Activated T-cell treated with anti-CD3 and anti-CD28 coated beads, Interleukin-2, amount 50 U/mL, for 72 hours (primary cell): ENCODE data around the gene TDRD7. TPM values are rescaled to one million over a fixed set of nuclear protein-coding genes. Genes with fewer than 3 reads are reported as not detected.

Experiments
- ATAC-seq, 2 donors: fragments of 150-1000 bp; cut with Tn5 transposase; replicated peaks in 1 of 2; 2 replicates each; pipeline ENCODE4 v1.10.0; 2021; ENCODE audit warnings: moderate library complexity in 2 of 2, mild to moderate bottlenecking in 1 of 2
- DNase-seq, 2 donors: peaks; one replicate each; pipeline ENCODE4 v3.0.0; 2021 to 2022; ENCODE audit warnings: mixed read lengths in 1 of 2
- H3K27ac Mint-ChIP-seq: one replicate; pipeline ENCODE4 v1.8.0; 2022; ENCODE audit warnings: mild to moderate bottlenecking, moderate library complexity, mixed read lengths
- H3K27me3 Mint-ChIP-seq: one replicate; pipeline ENCODE4 v1.8.0; 2022; ENCODE audit warnings: low read depth, mixed read lengths
- H3K36me3 Mint-ChIP-seq, 2 donors: one replicate each; pipeline ENCODE4 v1.8.0; 2022; ENCODE audit warnings: mixed read lengths in 2 of 2, mild to moderate bottlenecking in 1 of 2; ENCODE audit not compliant: insufficient read depth in 2 of 2
- H3K4me1 Mint-ChIP-seq: one replicate; pipeline ENCODE4 v1.8.0; 2022; ENCODE audit warnings: low read depth, mixed read lengths
- H3K4me3 Mint-ChIP-seq, 2 donors: one replicate each; pipeline ENCODE4 v1.8.0; 2022; ENCODE audit warnings: mild to moderate bottlenecking in 2 of 2, mixed read lengths in 2 of 2, moderate library complexity in 2 of 2
- H3K9me3 Mint-ChIP-seq, 2 donors: one replicate each; pipeline ENCODE4 v1.8.0; 2022; ENCODE audit warnings: mixed read lengths in 2 of 2
- total RNA-seq, 2 donors: library from RNA; stranded (reverse); gene quantifications; one replicate each; pipeline ENCODE4 v1.2.3, GENCODE V29; 2022

TDRD7 gene
- total RNA-seq, 2 donors from 2014 or later: 6.7 to 10.1 TPM

- H3K27me3 Mint-ChIP-seq: peaks cover 43% of the 10 kb centered on the region
- H3K36me3 Mint-ChIP-seq: no peaks in the 10 kb centered on the region
- no peak for DNase-seq
- no peak for ATAC-seq
- H3K27ac Mint-ChIP-seq: no peak overlapping the region
- H3K9me3 Mint-ChIP-seq: no peaks in the 10 kb centered on the region
- no peak overlapping the region for H3K4me3 Mint-ChIP-seq
- H3K4me1 Mint-ChIP-seq: peaks cover 33% of the 10 kb centered on the region
Measured at GRCh38 chr9:97395745-97396144, 16.2 kb upstream of the TDRD7 start.

GRCh38 chr9:97396256-97396655 lies 15.6 kb upstream of the TDRD7 start:
- H3K4me1 Mint-ChIP-seq: peaks cover 33% of the 10 kb centered on the region

GRCh38 chr9:97397220-97397619 lies 14.7 kb upstream of the TDRD7 start:
- peak overlapping the region; percentile 0 to 33 for H3K4me3 Mint-ChIP-seq
- H3K36me3 Mint-ChIP-seq: no peaks in the 10 kb centered on the region
- H3K27me3 Mint-ChIP-seq: peaks cover 44% of the 10 kb centered on the region

More at GRCh38 chr9:97396256-97396655, 15.6 kb upstream of the TDRD7 start:
- H3K27ac Mint-ChIP-seq: no peak overlapping the region
- H3K27me3 Mint-ChIP-seq: peaks cover 46% of the 10 kb centered on the region
- no peak overlapping the region for H3K4me3 Mint-ChIP-seq
- DNase-seq: no peak
- H3K36me3 Mint-ChIP-seq: no peaks in the 10 kb centered on the region
- no peaks in the 10 kb centered on the region for H3K9me3 Mint-ChIP-seq
- ATAC-seq: no peak

GRCh38 chr9:97398999-97399758 lies 12.7 kb upstream of the TDRD7 start:
- Mint-ChIP-seq H3K4me1 (peaks cover 33% of the 10 kb centered on the region), H3K4me3 (no peak overlapping the region), H3K36me3 (peaks cover 7 to 10% of the 10 kb centered on the region in 2 donors), H3K27me3 (peaks cover 32% of the 10 kb centered on the region), H3K27ac (no peak overlapping the region), H3K9me3 (peaks cover 5 to 7% of the 10 kb centered on the region in 2 donors)
- ATAC-seq: peak; percentile 17 to 44
- DNase-seq: peak; percentile 71 to 83

More at GRCh38 chr9:97397220-97397619, 14.7 kb upstream of the TDRD7 start:
- ATAC-seq: peak; percentile 95 to 97
- Mint-ChIP-seq H3K9me3 (no peaks in the 10 kb centered on the region), H3K27ac (no peak overlapping the region), H3K4me1 (peaks cover 33% of the 10 kb centered on the region)
- DNase-seq: peak; percentile 60 to 82

- Mint-ChIP-seq H3K4me3 (no peak overlapping the region), H3K27ac (no peak overlapping the region), H3K36me3 (peaks cover 9 to 14% of the 10 kb centered on the region in 2 donors), H3K27me3 (peaks cover 56% of the 10 kb centered on the region), H3K4me1 (peaks cover 8% of the 10 kb centered on the region), H3K9me3 (peaks cover 5 to 9% of the 10 kb centered on the region in 2 donors)
- ATAC-seq: no peak
- no peak for DNase-seq
Measured at GRCh38 chr9:97403746-97404316, 8.1 kb upstream of the TDRD7 start.

- peaks cover 62% of the 10 kb centered on the region for H3K27me3 Mint-ChIP-seq
- no peaks in the 10 kb centered on the region for H3K4me1 Mint-ChIP-seq
- H3K36me3 Mint-ChIP-seq: peaks cover 9 to 14% of the 10 kb centered on the region in 2 donors
- ATAC-seq (no peak), DNase-seq (no peak)
- H3K27ac Mint-ChIP-seq: no peak overlapping the region
- peaks cover 5 to 9% of the 10 kb centered on the region in 2 donors for H3K9me3 Mint-ChIP-seq
- no peak overlapping the region for H3K4me3 Mint-ChIP-seq
Measured at GRCh38 chr9:97405551-97405950, 6.3 kb upstream of the TDRD7 start.

GRCh38 chr9:97406620-97407177 lies 5.2 kb upstream of the TDRD7 start:
- H3K27me3 Mint-ChIP-seq: peaks cover 54% of the 10 kb centered on the region
- no peak for ATAC-seq
- H3K4me3 Mint-ChIP-seq: no peak overlapping the region
- no peak for DNase-seq
- peaks cover 11 to 14% of the 10 kb centered on the region in 2 donors for H3K36me3 Mint-ChIP-seq
- H3K9me3 Mint-ChIP-seq: peaks cover 5 to 9% of the 10 kb centered on the region in 2 donors
- H3K27ac Mint-ChIP-seq: no peak overlapping the region
- peaks cover 6% of the 10 kb centered on the region for H3K4me1 Mint-ChIP-seq

- H3K36me3 Mint-ChIP-seq: peaks cover 8 to 9% of the 10 kb centered on the region in 2 donors
- H3K4me1 Mint-ChIP-seq: peaks cover 13% of the 10 kb centered on the region
- peaks cover 52% of the 10 kb centered on the region for H3K27me3 Mint-ChIP-seq
- ATAC-seq (no peak), DNase-seq (no peak)
- H3K27ac Mint-ChIP-seq: no peak overlapping the region
- no peak overlapping the region for H3K4me3 Mint-ChIP-seq
- H3K9me3 Mint-ChIP-seq: peaks cover 4 to 6% of the 10 kb centered on the region in 2 donors
Measured at GRCh38 chr9:97408562-97408961, 3.3 kb upstream of the TDRD7 start.

- Mint-ChIP-seq H3K4me3 (peak overlapping the region; percentile 81 to 89), H3K4me1 (peaks cover 13% of the 10 kb centered on the region), H3K27me3 (peaks cover 43% of the 10 kb centered on the region), H3K27ac (peak overlapping the region; percentile 82), H3K36me3 (peaks cover 0 to 1% of the 10 kb centered on the region in 2 donors), H3K9me3 (no peaks in the 10 kb centered on the region)
- ATAC-seq (no peak), DNase-seq (no peak)
Measured at GRCh38 chr9:97411440-97411788, 482 bp upstream of the TDRD7 start.

GRCh38 chr9:97412626-97413385 lies 910 bp downstream of the TDRD7 start:
- DNase-seq (no peak), ATAC-seq (peak in 1 of 2 donors; percentile 2)
- Mint-ChIP-seq H3K4me3 (peak overlapping the region; percentile 73 to 81), H3K27me3 (peaks cover 29% of the 10 kb centered on the region), H3K36me3 (peaks cover 0 to 1% of the 10 kb centered on the region in 2 donors), H3K27ac (peak overlapping the region; percentile 6), H3K4me1 (peaks cover 13% of the 10 kb centered on the region), H3K9me3 (no peaks in the 10 kb centered on the region)

- no peak for DNase-seq
- Mint-ChIP-seq H3K9me3 (no peaks in the 10 kb centered on the region), H3K27ac (no peak overlapping the region), H3K27me3 (peaks cover 23% of the 10 kb centered on the region), H3K4me3 (peak overlapping the region; percentile 73 to 81), H3K36me3 (peaks cover 0 to 1% of the 10 kb centered on the region in 2 donors), H3K4me1 (peaks cover 13% of the 10 kb centered on the region)
- no peak for ATAC-seq
Measured at GRCh38 chr9:97413462-97413861, 1.6 kb downstream of the TDRD7 start.

GRCh38 chr9:97415146-97415545 lies 3.2 kb downstream of the TDRD7 start:
- peaks cover 6% of the 10 kb centered on the region for H3K27me3 Mint-ChIP-seq
- peaks cover 0 to 1% of the 10 kb centered on the region in 2 donors for H3K36me3 Mint-ChIP-seq
- peaks cover 13% of the 10 kb centered on the region for H3K4me1 Mint-ChIP-seq
- no peak for DNase-seq
- no peak overlapping the region for H3K4me3 Mint-ChIP-seq
- no peak overlapping the region for H3K27ac Mint-ChIP-seq
- no peak for ATAC-seq
- H3K9me3 Mint-ChIP-seq: no peaks in the 10 kb centered on the region

- Mint-ChIP-seq H3K4me3 (no peak overlapping the region), H3K9me3 (no peaks in the 10 kb centered on the region), H3K36me3 (peaks cover 0 to 2% of the 10 kb centered on the region in 2 donors), H3K27ac (no peak overlapping the region), H3K27me3 (no peaks in the 10 kb centered on the region), H3K4me1 (no peaks in the 10 kb centered on the region)
- ATAC-seq (no peak), DNase-seq (no peak)
Measured at GRCh38 chr9:97418880-97419279, 7.0 kb downstream of the TDRD7 start.
